T-helper 1 cell treated with Interleukin-12 subunit alpha and Interleukin-12 subunit beta and Interleukin-4 antibody, amounts not matched to agents 30 μg/mL and 1 μg/mL, for 36 hours (primary cell): ENCODE data around the gene SUMO2.
"Not testable (repeated sequence)": the region's sequence is repeated elsewhere in the genome, so short reads cannot be mapped to it uniquely, and the experiment has no call there.

Experiments used
- H3K27ac Mint-ChIP-seq: one replicate; pipeline ENCODE4 v1.8.0; 2021; ENCODE audit warnings: mild to moderate bottlenecking, mixed read lengths
- H3K27me3 Mint-ChIP-seq: one replicate; pipeline ENCODE4 v1.8.0; 2021; ENCODE audit warnings: low read depth, mixed read lengths
- H3K36me3 Mint-ChIP-seq: one replicate; pipeline ENCODE4 v1.8.0; 2021; ENCODE audit warnings: low read depth, mixed read lengths
- H3K4me1 Mint-ChIP-seq: one replicate; pipeline ENCODE4 v1.8.0; 2021; ENCODE audit warnings: low read depth, mixed read lengths
- H3K4me3 Mint-ChIP-seq: one replicate; pipeline ENCODE4 v1.8.0; 2021; ENCODE audit warnings: mild to moderate bottlenecking, moderate library complexity, mixed read lengths
- H3K9me3 Mint-ChIP-seq: one replicate; pipeline ENCODE4 v1.8.0; 2021; ENCODE audit warnings: mixed read lengths

Gene SUMO2

GRCh38 chr17:75164606-75165005 is 18.2 kb downstream of the SUMO2 start:
- H3K4me1 Mint-ChIP-seq, H3K9me3 Mint-ChIP-seq, H3K27ac Mint-ChIP-seq, H3K4me3 Mint-ChIP-seq, H3K27me3 Mint-ChIP-seq: not testable (repeated sequence)
- peaks cover 19% of the 10 kb centered on the region for H3K36me3 Mint-ChIP-seq

- peaks cover 3% of the 10 kb centered on the region for H3K4me1 Mint-ChIP-seq
- H3K4me3 Mint-ChIP-seq = no peak overlapping the region
- no peaks in the 10 kb centered on the region for H3K9me3 Mint-ChIP-seq
- no peaks in the 10 kb centered on the region for H3K27me3 Mint-ChIP-seq
- H3K36me3 Mint-ChIP-seq = peaks cover 18% of the 10 kb centered on the region
- no peak overlapping the region for H3K27ac Mint-ChIP-seq
These were observed 19.7 kb downstream of the SUMO2 start for GRCh38 chr17:75163074-75163473.

- H3K27ac Mint-ChIP-seq = no peak overlapping the region
- H3K27me3 Mint-ChIP-seq = no peaks in the 10 kb centered on the region
- H3K4me3 Mint-ChIP-seq = no peak overlapping the region
- H3K9me3 Mint-ChIP-seq = no peaks in the 10 kb centered on the region
- peaks cover 2% of the 10 kb centered on the region for H3K36me3 Mint-ChIP-seq
- peaks cover 8% of the 10 kb centered on the region for H3K4me1 Mint-ChIP-seq
These were observed 22.5 kb downstream of the SUMO2 start for GRCh38 chr17:75160211-75160610.

- peaks cover 2% of the 10 kb centered on the region for H3K36me3 Mint-ChIP-seq
- no peaks in the 10 kb centered on the region for H3K9me3 Mint-ChIP-seq
- H3K4me1 Mint-ChIP-seq = peaks cover 13% of the 10 kb centered on the region
- H3K27ac Mint-ChIP-seq = no peak overlapping the region
- H3K27me3 Mint-ChIP-seq = no peaks in the 10 kb centered on the region
- H3K4me3 Mint-ChIP-seq = no peak overlapping the region
These were observed 23.3 kb downstream of the SUMO2 start for GRCh38 chr17:75159196-75160031.

GRCh38 chr17:75158480-75158879 is 24.3 kb downstream of the SUMO2 start:
- H3K36me3 Mint-ChIP-seq, H3K9me3 Mint-ChIP-seq, H3K27ac Mint-ChIP-seq, H3K27me3 Mint-ChIP-seq, H3K4me3 Mint-ChIP-seq: not testable (repeated sequence)
- H3K4me1 Mint-ChIP-seq = peaks cover 13% of the 10 kb centered on the region

GRCh38 chr17:75155191-75155601 is 27.6 kb downstream of the SUMO2 start:
- no peaks in the 10 kb centered on the region for H3K9me3 Mint-ChIP-seq
- peaks cover 2% of the 10 kb centered on the region for H3K36me3 Mint-ChIP-seq
- no peak overlapping the region for H3K27ac Mint-ChIP-seq
- H3K27me3 Mint-ChIP-seq = no peaks in the 10 kb centered on the region
- H3K4me1 Mint-ChIP-seq = peaks cover 31% of the 10 kb centered on the region
- H3K4me3 Mint-ChIP-seq = no peak overlapping the region

GRCh38 chr17:75154195-75155106 is 28.3 kb downstream of the SUMO2 start, which contains the start of gene JPT1:
Gene JPT1, minus strand, starts transcription at chr17:75154512. Its CDS starts 115 bp downstream, at chr17:75154397.
- H3K4me3 Mint-ChIP-seq = peak within 1 kb of the TSS; percentile 95
- peak within 1 kb of the TSS; percentile 90 for H3K27ac Mint-ChIP-seq
- no peaks in the 10 kb centered on the region for H3K27me3 Mint-ChIP-seq
- peaks cover 34% of the 10 kb centered on the region for H3K4me1 Mint-ChIP-seq
- peaks cover 6% of the 10 kb centered on the region for H3K36me3 Mint-ChIP-seq
- no peaks in the 10 kb centered on the region for H3K9me3 Mint-ChIP-seq

- H3K4me1 Mint-ChIP-seq = peaks cover 33% of the 10 kb centered on the region
- H3K27ac Mint-ChIP-seq = peak overlapping the region; percentile 90
- H3K36me3 Mint-ChIP-seq = peaks cover 8% of the 10 kb centered on the region
- H3K9me3 Mint-ChIP-seq = no peaks in the 10 kb centered on the region
- H3K27me3 Mint-ChIP-seq = no peaks in the 10 kb centered on the region
- peak overlapping the region; percentile 95 for H3K4me3 Mint-ChIP-seq
These were observed 29.0 kb downstream of the SUMO2 start for GRCh38 chr17:75153780-75154194.

GRCh38 chr17:75152922-75153779 is 29.6 kb downstream of the SUMO2 start:
- Mint-ChIP-seq H3K27me3 (no peaks in the 10 kb centered on the region), H3K36me3 (peaks cover 12% of the 10 kb centered on the region), H3K27ac (peak overlapping the region; percentile 90), H3K4me3 (peak overlapping the region; percentile 95), H3K9me3 (no peaks in the 10 kb centered on the region), H3K4me1 (peaks cover 37% of the 10 kb centered on the region)

- Mint-ChIP-seq H3K4me3 (peak overlapping the region; percentile 95), H3K9me3 (no peaks in the 10 kb centered on the region), H3K27me3 (no peaks in the 10 kb centered on the region), H3K4me1 (peaks cover 39% of the 10 kb centered on the region), H3K36me3 (peaks cover 18% of the 10 kb centered on the region), H3K27ac (peak overlapping the region; percentile 60)
These were observed 30.2 kb downstream of the SUMO2 start for GRCh38 chr17:75152523-75152921.

- Mint-ChIP-seq H3K4me3 (peak overlapping the region; percentile 95), H3K36me3 (peaks cover 24% of the 10 kb centered on the region), H3K4me1 (peaks cover 44% of the 10 kb centered on the region), H3K27ac (peak overlapping the region; percentile 21), H3K9me3 (no peaks in the 10 kb centered on the region), H3K27me3 (no peaks in the 10 kb centered on the region)
These were observed 30.8 kb downstream of the SUMO2 start for GRCh38 chr17:75151930-75152329.

- Mint-ChIP-seq H3K36me3 (peaks cover 45% of the 10 kb centered on the region), H3K9me3 (no peaks in the 10 kb centered on the region), H3K4me3 (no peak overlapping the region), H3K27ac (peak overlapping the region; percentile 6), H3K27me3 (no peaks in the 10 kb centered on the region), H3K4me1 (peaks cover 34% of the 10 kb centered on the region)
These were observed 34.7 kb downstream of the SUMO2 start for GRCh38 chr17:75147878-75148546.

GRCh38 chr17:75146592-75146991 is 36.2 kb downstream of the SUMO2 start:
- Mint-ChIP-seq H3K27me3 (no peaks in the 10 kb centered on the region), H3K9me3 (no peaks in the 10 kb centered on the region), H3K4me1 (peaks cover 23% of the 10 kb centered on the region), H3K27ac (no peak overlapping the region), H3K4me3 (no peak overlapping the region), H3K36me3 (peaks cover 48% of the 10 kb centered on the region)
